Dedifferentiated amniotic fluid mesenchymal stem cell (primary cell): ENCODE data around the gene USP24.
"Not testable (repeated sequence)": the region's sequence is repeated elsewhere in the genome, so short reads cannot be mapped to it uniquely, and the experiment has no call there.

Experiments used
- DNase-seq: peaks from one replicate; pipeline ENCODE4 v3.0.0-alpha.2; 2016; ENCODE audit errors: extremely low spot score

The USP24 gene

DNA sequence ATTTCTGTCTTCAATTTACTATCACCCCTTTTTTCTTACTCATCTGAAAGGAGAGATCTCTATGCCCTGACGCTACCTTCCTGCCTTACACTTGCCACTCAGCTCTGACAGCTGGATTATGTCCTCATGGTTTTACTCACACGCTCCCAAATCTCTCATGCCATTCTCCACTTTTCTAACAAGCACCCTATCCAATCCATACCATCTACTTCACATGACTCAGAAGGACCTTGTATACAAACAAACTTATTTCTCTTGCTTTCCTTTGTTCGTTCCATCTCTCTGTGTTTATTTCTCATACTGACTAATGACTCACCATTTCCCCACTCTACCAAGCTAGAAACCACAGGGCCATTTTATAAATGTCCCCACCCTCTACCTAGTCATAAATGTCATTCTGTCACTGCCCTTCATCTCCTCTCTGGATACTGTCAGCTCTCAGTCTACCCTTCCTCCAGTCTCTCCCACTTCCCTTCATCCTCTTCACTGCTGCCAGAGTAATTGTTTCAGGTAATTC lies 87.3 kb downstream of the USP24 start:
- no peak for DNase-seq

DNA sequence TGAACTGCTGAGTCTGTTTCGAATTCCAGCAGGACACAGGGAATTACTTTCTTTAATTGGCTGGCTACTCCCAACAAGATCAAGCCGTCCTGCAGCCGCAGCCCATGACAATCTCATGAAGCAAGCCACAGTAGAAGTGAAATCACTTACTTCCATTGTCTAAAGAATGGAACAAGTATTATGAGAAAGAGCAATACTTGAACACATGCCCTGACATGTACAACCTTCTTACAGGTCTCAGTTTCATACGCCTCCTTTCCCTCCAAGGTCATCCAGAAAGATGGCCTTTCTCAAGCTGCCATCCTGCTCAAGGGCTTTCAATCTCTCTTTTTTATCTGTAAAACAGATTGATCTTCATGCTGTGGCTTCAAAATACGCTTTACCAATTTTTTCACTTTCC lies 90.7 kb downstream of the USP24 start:
- DNase-seq, result no peak

- DNase-seq, result no peak
Measured at GRCh38 chr1:55120538-55120937, 94.6 kb downstream of the USP24 start.

DNA sequence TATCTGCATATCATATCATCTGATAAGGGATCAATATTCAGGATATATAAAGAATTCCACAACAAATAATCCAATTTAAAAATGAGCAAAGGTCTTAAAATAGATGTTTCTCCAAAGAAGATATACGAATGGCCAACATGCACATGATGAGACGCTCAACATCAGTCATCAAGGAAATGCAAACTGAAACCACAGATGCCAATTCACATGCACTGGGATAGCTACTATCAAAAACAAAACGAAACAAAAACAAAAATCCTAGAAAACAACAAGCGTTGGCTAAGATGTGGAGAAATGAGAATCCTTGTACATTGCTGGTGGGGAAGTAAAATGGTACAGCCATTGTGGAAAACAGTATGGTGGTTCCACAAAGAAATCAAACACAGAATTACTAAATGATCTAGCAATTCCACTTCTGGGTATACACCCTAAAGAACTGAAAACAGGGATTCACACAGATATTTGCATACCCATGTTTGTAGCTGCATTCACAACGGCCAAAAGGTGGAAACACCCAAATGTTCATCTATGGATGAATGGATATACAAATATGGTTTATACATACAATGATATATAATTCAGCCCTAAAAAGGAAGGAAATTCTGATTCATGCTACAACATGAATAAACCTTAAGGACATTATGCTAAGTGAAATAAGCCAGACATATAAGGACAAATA lies 96.4 kb downstream of the USP24 start:
- DNase-seq, result no peak

- DNase-seq, result no peak
Measured at GRCh38 chr1:55117941-55118340, 97.2 kb downstream of the USP24 start.

DNA sequence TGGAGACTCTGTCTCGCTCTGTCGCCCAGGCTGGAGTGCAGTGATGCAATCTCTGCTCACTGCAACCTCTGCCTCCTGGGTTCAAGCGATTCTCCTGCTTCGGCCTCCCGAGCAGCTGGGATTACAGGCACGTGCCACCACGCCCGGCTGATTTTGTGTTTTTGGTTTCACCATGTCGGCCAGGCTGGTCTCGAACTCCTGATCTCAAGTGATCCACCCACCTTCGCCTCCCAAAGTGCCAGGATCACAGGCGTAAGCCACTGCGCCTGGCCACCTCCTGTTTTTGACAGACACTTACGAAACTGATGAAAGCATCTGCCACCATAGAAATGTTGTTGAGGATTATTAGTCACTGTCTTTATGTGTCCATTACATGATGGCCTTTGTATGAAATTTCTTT lies 106.2 kb downstream of the USP24 start:
- not testable (repeated sequence) for DNase-seq

DNA sequence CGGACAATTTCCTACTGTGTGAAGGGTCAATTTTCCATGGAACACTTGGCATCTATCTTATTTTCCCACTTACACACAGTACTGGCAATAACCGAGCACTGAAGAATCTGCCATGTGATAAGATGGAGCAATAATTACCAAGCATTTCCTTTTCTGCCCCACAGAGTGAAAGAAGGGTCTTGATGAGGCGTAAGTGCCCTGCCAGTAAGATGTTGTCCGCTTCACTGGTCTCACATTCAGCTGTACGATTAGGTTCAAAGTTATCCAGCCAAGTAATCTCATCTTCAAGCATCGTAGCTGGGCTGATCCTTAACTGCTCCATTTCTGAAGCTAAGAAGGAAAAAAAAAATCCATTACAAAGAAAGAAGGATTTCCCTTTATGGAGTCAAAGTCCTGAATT lies 108.1 kb downstream of the USP24 start:
- no peak for DNase-seq

- no peak for DNase-seq
Measured at GRCh38 chr1:55103891-55104290, 111.3 kb downstream of the USP24 start.

DNA sequence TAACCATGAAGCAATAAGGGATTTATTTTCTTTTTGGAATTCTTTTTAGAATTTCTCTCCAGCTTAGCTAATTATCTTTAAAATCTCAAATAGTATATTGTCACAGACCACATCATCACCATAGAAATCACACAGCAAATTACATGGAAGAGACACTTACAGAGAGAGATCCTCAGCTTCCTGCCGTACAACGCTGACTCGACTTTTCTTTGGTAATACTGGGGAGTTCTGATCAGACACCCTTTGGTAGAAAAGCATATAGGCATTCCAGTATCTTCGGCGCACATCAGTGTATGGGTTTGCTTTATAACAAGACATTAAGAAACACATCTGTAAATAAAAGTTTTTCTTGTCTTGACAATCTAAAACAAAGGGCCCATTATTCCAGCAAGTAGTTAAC lies 120.1 kb downstream of the USP24 start:
- no peak for DNase-seq

DNA sequence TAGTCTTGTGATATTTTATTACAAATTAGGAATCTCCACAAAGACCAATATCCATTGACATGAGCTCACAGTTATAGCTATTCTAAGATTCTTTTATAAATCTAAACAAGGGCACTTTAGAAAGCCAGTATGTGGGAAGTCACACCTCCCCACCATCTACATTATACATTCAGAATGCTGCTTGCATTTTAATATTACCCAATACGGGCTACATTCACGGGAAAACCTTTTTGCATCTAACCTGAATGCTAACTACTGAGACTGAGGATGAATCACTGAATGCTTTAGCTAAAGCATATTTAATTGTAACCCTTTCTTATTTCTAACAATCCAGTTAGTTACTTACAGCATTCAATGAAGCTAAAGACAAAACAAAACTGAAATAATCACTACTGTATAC lies 122.7 kb downstream of the USP24 start:
- DNase-seq, result no peak

DNA sequence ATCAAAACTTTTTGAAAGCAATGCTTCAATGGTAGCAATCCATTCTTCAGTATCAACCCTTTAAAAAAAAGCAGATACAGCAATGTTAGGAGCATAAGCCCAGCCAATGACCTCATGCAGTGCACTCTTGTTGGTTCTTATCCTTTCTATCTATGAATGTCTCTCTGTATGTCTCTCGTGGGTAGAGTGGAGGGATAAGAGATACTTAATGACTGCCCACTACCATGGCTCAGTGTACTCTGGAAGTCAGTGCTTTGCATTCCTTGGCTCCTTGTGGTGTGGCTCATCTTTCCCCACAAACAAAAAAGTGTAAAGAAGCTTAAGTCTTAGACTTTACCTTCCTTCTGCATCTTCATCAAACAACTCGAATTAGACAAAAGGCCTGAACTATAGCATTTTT lies 125.5 kb downstream of the USP24 start:
- no peak for DNase-seq

GRCh38 chr1:55088413-55088812 lies 126.8 kb downstream of the USP24 start:
- DNase-seq, result no peak

DNA sequence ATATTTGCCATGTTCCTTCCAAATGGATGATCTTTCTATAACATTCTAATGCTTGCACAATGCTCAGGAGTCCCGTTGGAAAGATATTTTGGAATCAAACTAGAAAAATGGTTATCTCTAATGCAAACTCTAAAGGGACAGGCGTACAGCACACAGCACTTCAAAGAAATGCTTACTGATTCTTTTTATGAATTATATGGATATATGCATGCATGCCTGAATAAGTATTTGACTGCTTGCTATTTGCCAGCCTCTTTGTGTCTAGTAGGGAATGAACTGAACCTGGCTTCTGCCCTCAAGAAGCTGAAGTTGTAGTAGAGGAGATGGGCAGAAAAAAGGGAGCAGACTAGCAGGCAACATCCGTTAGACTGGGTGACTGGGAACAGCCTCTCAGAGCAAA lies 127.7 kb downstream of the USP24 start:
- DNase-seq, result no peak

GRCh38 chr1:55084257-55084656 lies 130.9 kb downstream of the USP24 start:
- no peak for DNase-seq

DNA sequence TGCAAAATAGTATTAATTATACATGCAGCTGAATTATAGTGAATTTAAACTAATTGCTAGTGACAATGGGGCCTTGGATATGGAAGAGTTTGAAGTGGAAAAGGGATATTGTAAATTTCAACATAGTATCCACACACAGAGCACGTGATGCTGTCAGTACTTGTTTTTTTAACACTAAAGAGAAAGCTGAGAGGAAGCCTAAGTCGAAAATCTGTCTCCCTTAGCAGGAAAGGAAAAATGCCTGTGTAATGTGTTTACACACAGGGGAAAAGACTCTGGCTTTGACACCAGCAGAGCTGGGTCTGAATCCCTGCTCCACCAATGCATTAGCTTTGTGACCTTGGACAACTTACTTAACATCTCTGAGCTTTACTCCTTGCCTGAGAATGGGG lies 133.3 kb downstream of the USP24 start:
- no peak for DNase-seq

DNA sequence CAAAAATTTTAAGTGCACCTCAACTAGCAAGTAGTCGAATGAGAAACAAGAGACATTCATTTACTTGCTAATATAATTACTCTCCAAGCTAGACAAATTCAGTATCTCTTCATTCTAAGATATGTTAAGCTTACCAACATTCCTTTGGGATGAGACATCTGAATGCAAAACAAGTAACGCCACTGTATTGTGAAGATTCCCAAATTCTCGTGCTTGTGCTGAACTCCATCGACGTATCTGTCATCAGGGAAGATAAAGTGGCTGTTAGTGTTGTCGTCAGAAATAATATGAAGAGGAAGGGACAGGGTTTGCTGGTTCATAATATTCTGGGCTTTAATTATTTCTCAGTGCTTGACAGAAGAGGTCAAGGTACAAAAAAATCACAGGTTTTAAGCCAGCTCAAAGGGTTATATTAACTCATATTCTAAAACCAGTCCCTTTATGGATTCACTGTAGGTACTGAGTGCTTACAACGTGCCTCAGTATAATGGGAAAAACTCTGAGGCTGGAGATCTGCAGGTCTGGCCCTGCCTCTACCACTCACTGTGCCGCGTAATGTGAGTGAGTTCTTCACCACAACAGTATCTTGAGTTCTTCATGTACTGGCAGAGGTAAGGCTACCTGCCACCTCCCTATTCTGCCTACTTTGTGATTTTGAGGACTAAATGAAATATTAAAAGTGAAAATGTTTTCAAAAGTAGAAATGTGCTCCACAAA lies 133.8 kb downstream of the USP24 start:
- DNase-seq, result peak; percentile 61

DNA sequence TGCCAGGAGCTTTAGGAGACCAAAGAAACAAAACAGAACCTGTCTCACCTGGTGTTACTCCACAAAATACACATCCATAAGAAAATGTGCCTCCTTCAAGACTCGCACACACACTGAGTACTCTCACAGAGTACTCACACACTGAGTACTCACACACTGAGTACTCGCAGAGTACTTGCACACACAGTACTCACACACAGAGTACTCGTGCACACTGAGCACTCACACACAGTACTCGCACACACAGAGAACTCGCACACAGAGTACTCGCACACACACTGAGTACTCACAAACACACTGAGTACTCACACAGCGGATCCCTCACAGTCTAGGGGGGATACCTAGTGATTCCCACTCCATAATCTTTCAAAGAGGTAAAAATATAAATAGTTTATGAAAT lies 135.5 kb downstream of the USP24 start:
- no peak for DNase-seq

GRCh38 chr1:55078470-55078869 lies 136.7 kb downstream of the USP24 start:
- DNase-seq, result no peak

DNA sequence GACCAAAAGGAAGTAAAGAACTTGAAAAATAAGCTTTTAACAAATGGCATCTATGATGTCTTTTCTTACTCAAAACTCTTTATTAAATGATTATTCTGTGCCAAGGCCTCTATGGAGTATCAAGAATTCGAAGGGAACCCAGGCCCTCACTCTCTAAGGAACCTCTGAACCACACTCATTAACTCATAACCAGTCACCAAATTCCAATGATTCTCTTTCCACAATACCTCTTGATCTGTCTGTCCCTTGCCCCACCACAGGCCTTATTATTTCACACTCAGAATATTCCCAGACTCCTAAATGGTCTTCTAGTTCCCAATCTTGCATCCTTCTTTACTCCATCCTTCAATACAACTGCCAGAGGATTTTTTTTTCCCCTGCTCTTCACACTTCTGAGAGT lies 138.8 kb downstream of the USP24 start:
- DNase-seq, result no peak

DNA sequence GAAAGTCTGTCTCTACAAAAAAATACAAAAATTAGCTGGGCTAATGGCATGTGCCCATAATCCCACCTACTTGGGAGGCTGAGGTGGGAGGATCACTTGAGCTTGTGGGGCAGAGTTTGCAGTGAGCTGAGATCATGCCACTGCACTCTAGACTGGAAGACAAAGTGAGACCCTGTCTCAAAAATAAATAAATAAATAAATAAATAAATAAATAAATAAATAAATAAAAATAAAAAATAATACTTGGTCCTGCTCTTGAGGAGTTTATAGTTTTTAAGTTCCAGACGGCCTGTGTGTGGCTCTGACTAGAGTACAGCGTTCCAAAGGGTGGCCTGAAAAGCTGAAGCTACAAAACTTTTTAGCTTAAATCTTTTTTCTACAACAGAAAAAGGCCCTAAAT lies 140.7 kb downstream of the USP24 start:
- DNase-seq, result no peak

DNA sequence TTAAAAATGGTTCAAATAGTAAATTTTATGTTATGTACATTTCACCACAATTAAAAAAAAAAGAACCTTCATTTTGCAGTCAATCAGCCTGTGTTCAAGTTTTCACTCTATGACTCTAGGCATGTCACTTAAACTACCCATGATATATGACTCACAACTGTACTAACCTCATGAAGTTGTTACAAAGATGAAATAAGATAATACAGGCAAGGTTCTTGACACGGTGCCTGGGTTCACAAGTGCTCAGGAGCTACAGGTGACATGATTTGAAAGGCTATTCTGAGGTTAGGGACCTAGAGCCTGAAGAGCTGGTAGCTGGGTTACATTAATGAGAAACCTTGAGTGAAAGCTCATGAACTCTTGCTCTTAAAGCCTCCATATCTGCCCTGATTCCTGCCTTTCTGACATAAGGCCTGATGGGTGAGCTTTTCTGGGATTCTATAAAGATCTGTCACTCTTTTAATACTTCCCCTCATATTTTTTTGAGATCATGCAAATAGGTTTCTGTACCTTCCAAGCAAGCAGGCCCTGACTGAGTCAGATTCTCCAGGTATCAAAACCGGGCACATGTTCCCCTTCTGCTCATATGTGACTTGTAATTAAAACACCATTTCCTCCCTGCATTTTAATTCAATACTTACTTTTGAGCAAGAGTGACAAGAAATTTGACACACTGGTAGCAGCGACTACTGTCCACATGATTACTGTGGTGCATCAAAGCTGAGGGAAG lies 141.8 kb downstream of the USP24 start:
- no peak for DNase-seq

- DNase-seq, result peak; percentile 54
Measured at GRCh38 chr1:55071477-55071876, 143.7 kb downstream of the USP24 start.
